Neural cell (in vitro differentiated cells): ENCODE measurements around the gene PRDX3. TPM values are rescaled to one million over a fixed set of nuclear protein-coding genes. Genes with fewer than 3 reads are reported as not detected.

Source experiments
- H2AFZ ChIP-seq: fragments of 200-600, 300-800 bp; sonication (generic), shearing (Covaris generic); 2 replicates; pipeline ENCODE4 v1.6.0; 2014; ENCODE audit warnings: low read depth, mild to moderate bottlenecking, antibody characterized with exemption, low read length, moderate library complexity
- H3F3A ChIP-seq: fragments of 200-600 bp; shearing (Covaris generic); 2 replicates; pipeline ENCODE4 v1.6.1; 2016; ENCODE audit warnings: mild to moderate bottlenecking, moderate library complexity, mixed read lengths, antibody characterized with exemption, low read length; ENCODE audit not compliant: insufficient read depth, poor library complexity, severe bottlenecking
- H3K27ac ChIP-seq: fragments of 200-600, 300-800 bp; sonication (generic), shearing (Covaris generic); 2 replicates; pipeline ENCODE4 v1.5.1; 2014; ENCODE audit warnings: mild to moderate bottlenecking, low read length, moderate library complexity
- H3K27me3 ChIP-seq: fragments of 300-800, 200-600 bp; sonication (generic), shearing (Covaris generic); 2 replicates; pipeline ENCODE4 v1.6.0; 2014; ENCODE audit warnings: mild to moderate bottlenecking, low read depth, low read length, moderate library complexity; ENCODE audit not compliant: insufficient read depth
- H3K36me3 ChIP-seq: fragments of 300-800, 200-600 bp; sonication (generic), shearing (Covaris generic); 2 replicates; pipeline ENCODE4 v1.5.1; 2014; ENCODE audit warnings: mild to moderate bottlenecking, antibody characterized with exemption, low read length, moderate library complexity; ENCODE audit not compliant: insufficient read depth
- H3K4me2 ChIP-seq: fragments of 300-800, 200-600 bp; sonication (generic), shearing (Covaris generic); 2 replicates; pipeline ENCODE4 v1.6.0; 2014; ENCODE audit warnings: mild to moderate bottlenecking, low read length
- H3K4me3 ChIP-seq: fragments of 300-800, 200-600 bp; sonication (generic), shearing (Covaris generic); 2 replicates; pipeline ENCODE4 v1.5.1; 2014; ENCODE audit warnings: mild to moderate bottlenecking, low read length, moderate library complexity
- H3K79me2 ChIP-seq: fragments of 200-600 bp; shearing (Covaris generic); replicated peaks from 2 replicates; pipeline ENCODE4 v1.6.0; 2014; ENCODE audit warnings: mild to moderate bottlenecking, low read length, moderate library complexity; ENCODE audit not compliant: insufficient read depth
- H3K9ac ChIP-seq: fragments of 300-800, 200-600 bp; sonication (generic), shearing (Covaris generic); 2 replicates; pipeline ENCODE4 v1.6.1; 2016; ENCODE audit warnings: mild to moderate bottlenecking, low read length, mixed read lengths
- H3K9me2 ChIP-seq: fragments of 200-600 bp; shearing (Covaris generic); 2 replicates; pipeline ENCODE4 v1.6.1; 2016; ENCODE audit warnings: mild to moderate bottlenecking, low read length, mixed read lengths; ENCODE audit not compliant: insufficient read depth
- H3K9me3 ChIP-seq: fragments of 200-600, 300-800 bp; sonication (generic), shearing (Covaris generic); 2 replicates; pipeline ENCODE4 v1.6.1; 2016; ENCODE audit warnings: mild to moderate bottlenecking, mixed run types, low read length, moderate library complexity, mixed read lengths
- H4K20me1 ChIP-seq: fragments of 200-600 bp; shearing (Covaris generic); 2 replicates; pipeline ENCODE4 v1.6.1; 2016; ENCODE audit warnings: mild to moderate bottlenecking, mixed run types; ENCODE audit not compliant: insufficient read depth
- CTCF ChIP-seq: fragments of 450-650 bp; IDR thresholded peaks from 2 replicates; pipeline ENCODE4 v1.5.1; 2014; ENCODE audit warnings: antibody characterized with exemption, mild to moderate bottlenecking, moderate library complexity; ENCODE audit not compliant: poor library complexity, severe bottlenecking
- EP300 ChIP-seq: fragments of 450-650 bp; conservative IDR thresholded peaks from 2 replicates; pipeline ENCODE4 v1.6.1; 2014; ENCODE audit warnings: antibody characterized with exemption, mild to moderate bottlenecking, moderate library complexity; ENCODE audit not compliant: poor library complexity, severe bottlenecking
- EZH2 ChIP-seq: fragments of 200-600, 300-800 bp; shearing (Covaris generic), sonication (generic); IDR thresholded peaks from 2 replicates; pipeline ENCODE4 v1.6.1; 2014; ENCODE audit warnings: antibody characterized with exemption, low read length, borderline replicate concordance, mild to moderate bottlenecking; ENCODE audit not compliant: insufficient read depth, poor library complexity, severe bottlenecking
- MXI1 ChIP-seq: fragments of 450-650 bp; conservative IDR thresholded peaks from 2 replicates; pipeline ENCODE4 v1.6.1; 2014; ENCODE audit warnings: antibody characterized with exemption, mild to moderate bottlenecking; ENCODE audit not compliant: poor library complexity, severe bottlenecking
- POLR2AphosphoS5 ChIP-seq: IDR thresholded peaks from 2 replicates; pipeline ENCODE4 v1.6.1; 2012
- RAD21 ChIP-seq: fragments of 450-650 bp; conservative IDR thresholded peaks from 2 replicates; pipeline ENCODE4 v1.6.1; 2014; ENCODE audit warnings: antibody characterized with exemption, mild to moderate bottlenecking, moderate library complexity
- REST ChIP-seq: IDR thresholded peaks from 2 replicates; pipeline ENCODE4 v1.6.1; 2012; ENCODE audit warnings: borderline replicate concordance
- SMC3 ChIP-seq: fragments of 450-650 bp; conservative IDR thresholded peaks from 2 replicates; pipeline ENCODE4 v1.6.1; 2014; ENCODE audit warnings: antibody characterized with exemption, mild to moderate bottlenecking, moderate library complexity; ENCODE audit not compliant: poor library complexity
- TAF1 ChIP-seq: IDR thresholded peaks from 2 replicates; pipeline ENCODE4 v1.6.1; 2012; ENCODE audit warnings: low read depth
- polyA plus RNA-seq: library from polyadenylated mRNA; depleted of rRNA; stranded (reverse); fragments of >200 nt; gene quantifications from 2 replicates; pipeline ENCODE4 v1.2.3, GENCODE V29; 2014

PRDX3 gene
- polyA plus RNA-seq, 1 donor from 2014 or later, result 258 TPM

GRCh38 chr10:119217991-119218490 lies 39.4 kb upstream of the PRDX3 start:
- H3K9me3 ChIP-seq, result no peaks in the 10 kb centered on the region
- H2AFZ ChIP-seq, result no peak overlapping the region
- peaks cover 4% of the 10 kb centered on the region for H3K79me2 ChIP-seq
- H4K20me1 ChIP-seq, result no peaks in the 10 kb centered on the region
- H3F3A ChIP-seq, result no peaks in the 10 kb centered on the region
- no peak for TF ChIP-seq RAD21
- no peak for TF ChIP-seq EP300
- no peak for TF ChIP-seq REST
- TF ChIP-seq SMC3, result no peak
- TF ChIP-seq POLR2AphosphoS5, result no peak
- TF ChIP-seq TAF1, result no peak
- no peak for TF ChIP-seq EZH2
- TF ChIP-seq MXI1, result no peak
- no peak for TF ChIP-seq CTCF
- H3K4me2 ChIP-seq, result no peak overlapping the region
- no peak overlapping the region for H3K27ac ChIP-seq
- no peaks in the 10 kb centered on the region for H3K27me3 ChIP-seq
- no peaks in the 10 kb centered on the region for H3K36me3 ChIP-seq
- no peak overlapping the region for H3K9ac ChIP-seq
- H3K9me2 ChIP-seq, result no peaks in the 10 kb centered on the region
- H3K4me3 ChIP-seq, result no peak overlapping the region

- no peaks in the 10 kb centered on the region for H4K20me1 ChIP-seq
- no peak overlapping the region for H2AFZ ChIP-seq
- no peaks in the 10 kb centered on the region for H3K36me3 ChIP-seq
- TF ChIP-seq POLR2AphosphoS5 (no peak), TAF1 (no peak), EZH2 (no peak)
- H3K4me2 ChIP-seq, result no peak overlapping the region
- no peak overlapping the region for H3K4me3 ChIP-seq
- no peaks in the 10 kb centered on the region for H3K9me2 ChIP-seq
- H3K9ac ChIP-seq, result no peak overlapping the region
- no peaks in the 10 kb centered on the region for H3K9me3 ChIP-seq
- peaks cover 4% of the 10 kb centered on the region for H3K79me2 ChIP-seq
- H3K27ac ChIP-seq, result no peak overlapping the region
- no peaks in the 10 kb centered on the region for H3K27me3 ChIP-seq
- no peaks in the 10 kb centered on the region for H3F3A ChIP-seq
Observed at GRCh38 chr10:119217401-119217800, 38.8 kb upstream of the PRDX3 start.
